Right ventricle myocardium superior (tissue), 1 donor: ENCODE data around the gene TIGD6. TPM values are rescaled to one million over a fixed set of nuclear protein-coding genes. Genes with fewer than 3 reads are reported as not detected.
"Not testable (repeated sequence)": the region's sequence is repeated elsewhere in the genome, so short reads cannot be mapped to it uniquely, and the experiment has no call there.

Source experiments
- ATAC-seq: fragments of 200-7000 bp; cut with Tn5 transposase; one replicate; pipeline ENCODE4 v1.9.1; 2020; ENCODE audit warnings: mild to moderate bottlenecking; ENCODE audit not compliant: poor library complexity
- DNase-seq: peaks from one replicate; pipeline ENCODE4 v3.0.0-alpha.2; 2020
- intact Hi-C: fragments of 100-400 bp; cut with DNase I; formaldehyde crosslinking; loops from one replicate; pipeline ENCODE4 v1.11.2; 2022
- long read RNA-seq: library from polyadenylated mRNA; unstranded; transcript quantifications from one replicate; pipeline ENCODE4 v2.0.0, GENCODE V29; 2021
- total RNA-seq: library from RNA; stranded (reverse); fragmentation: NEBNext Ultra II Directional; extraction: Animal tissue kit (Norgen Biotek cat#: 25700); gene quantifications from one replicate; pipeline ENCODE4 v1.2.1, GENCODE V29; 2021
- donor health status: DM: no; HTN: yes; CAD: no; lungs with severe emphysema.

Gene TIGD6
- total RNA-seq, result 1.9 TPM
- long read RNA-seq, full-length matches to known transcripts, result 5 of 6 reads
- long read RNA-seq, partial matches to known transcripts, result 0 of 6 reads
- long read RNA-seq, other reads (novel, unspliced or antisense), result 1 of 6 reads

DNA sequence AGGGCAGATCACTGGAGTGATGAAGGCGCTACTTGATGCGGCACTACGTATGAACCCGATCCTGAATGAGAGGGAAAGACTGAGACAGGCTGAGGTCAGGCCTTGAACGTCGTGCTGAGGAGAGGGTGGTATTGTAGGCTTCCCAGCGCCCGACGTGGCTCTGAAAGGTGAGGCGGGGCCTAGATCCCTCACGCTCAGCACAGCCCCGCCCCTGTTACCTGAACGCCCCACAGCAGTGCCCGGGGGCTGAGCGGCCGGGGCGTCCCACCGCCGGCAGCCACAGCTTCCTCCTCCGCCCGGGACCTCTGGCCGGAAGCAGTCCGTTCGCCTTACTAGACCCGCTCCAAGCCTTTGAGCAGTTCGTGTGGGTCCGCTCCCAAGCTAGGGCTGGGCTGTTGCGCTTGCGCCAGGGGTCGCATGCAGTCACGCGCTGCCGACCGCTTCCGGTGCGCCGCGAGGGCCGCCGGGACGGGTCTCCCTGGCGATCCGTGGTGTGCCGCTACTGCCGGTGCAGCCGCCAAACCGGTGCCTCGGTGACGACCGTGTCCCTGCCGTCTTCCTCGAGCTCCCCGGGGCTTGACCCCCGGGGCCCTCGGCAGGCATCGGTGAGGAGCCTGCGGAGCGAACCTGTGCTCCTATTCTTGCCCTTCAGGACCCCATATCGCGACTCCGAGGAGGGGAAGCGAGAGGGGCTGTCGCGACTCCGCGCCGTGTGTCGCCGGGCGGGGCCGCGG, at the start of gene TIGD6, which contains the start of gene HMGXB3:
Gene TIGD6, minus strand, starts transcription at position 399 of the 734 bp plus-strand sequence. CDS start 4,306 bp downstream, outside the sequence.
Gene HMGXB3, plus strand, starts transcription at position 484 of the 734 bp plus-strand sequence. CDS start 4,114 bp downstream, outside the sequence.
- ATAC-seq, result peak; percentile 98
- peak; percentile 95 for DNase-seq
- intact Hi-C loops, result no loop called here

DNA sequence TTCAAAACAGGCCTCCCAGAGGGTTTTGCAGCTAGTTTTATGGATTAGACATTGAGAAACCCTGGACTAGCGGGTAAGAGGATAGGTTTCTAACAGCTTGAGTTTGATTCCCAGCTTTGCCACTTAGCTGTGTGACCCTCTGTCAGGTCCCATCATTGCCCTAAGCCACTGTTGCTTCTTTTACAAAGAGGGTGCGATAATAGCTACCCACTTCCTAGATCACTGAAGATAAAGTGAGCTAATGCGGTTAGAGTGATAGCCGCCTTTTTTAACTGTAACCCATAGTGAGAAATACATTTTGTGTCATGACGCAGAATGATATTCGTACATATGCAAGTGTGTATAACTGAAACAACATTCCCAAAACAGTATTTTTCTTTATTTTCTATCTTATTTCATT, 45.6 kb upstream of the TIGD6 start:
- ATAC-seq (no peak), DNase-seq (no peak)
- intact Hi-C loops, result no loop called here

DNA sequence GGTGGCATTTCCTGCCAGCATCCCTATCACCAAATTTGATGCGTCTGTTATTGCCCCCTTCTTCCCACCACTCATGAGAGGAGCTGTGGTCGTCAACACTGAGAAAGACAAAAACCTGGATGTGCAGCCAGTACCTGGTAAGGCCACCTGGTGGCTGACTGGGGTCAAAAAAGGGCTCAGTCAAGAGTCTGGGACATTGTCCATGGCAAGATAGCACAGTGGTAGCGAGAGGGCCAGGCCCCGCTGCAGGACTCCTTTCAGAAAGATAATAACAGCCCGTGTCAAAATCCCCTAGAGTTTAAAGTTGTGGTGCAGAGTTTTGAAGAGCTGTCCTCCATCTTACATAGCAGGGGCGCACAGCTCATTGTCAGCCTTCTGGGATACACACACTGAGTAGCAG, 45.1 kb upstream of the TIGD6 start:
- DNase-seq, result no peak
- no peak for ATAC-seq
- intact Hi-C loops, result no loop called here

DNA sequence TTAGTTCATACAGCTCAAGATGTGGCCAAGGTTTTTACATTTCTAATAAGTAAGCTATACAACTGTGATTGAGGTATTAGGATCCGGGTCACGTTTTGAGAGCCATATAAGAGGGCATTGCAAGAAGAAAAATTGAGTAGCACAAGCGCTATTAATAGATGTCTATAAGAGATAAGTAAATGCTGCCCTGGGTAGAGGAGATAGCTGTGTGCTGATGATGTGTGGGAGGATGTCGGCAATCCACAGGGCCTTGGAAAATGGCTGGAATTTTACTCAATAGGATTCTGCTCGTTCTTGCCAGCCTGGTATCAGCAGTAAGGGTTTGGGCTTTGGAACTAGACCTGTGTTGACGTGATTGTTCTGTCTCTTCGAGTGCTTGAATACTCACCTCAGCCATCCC, 44.3 kb upstream of the TIGD6 start:
- DNase-seq (no peak), ATAC-seq (peak; percentile 15)
- intact Hi-C loops, result no loop called here

DNA sequence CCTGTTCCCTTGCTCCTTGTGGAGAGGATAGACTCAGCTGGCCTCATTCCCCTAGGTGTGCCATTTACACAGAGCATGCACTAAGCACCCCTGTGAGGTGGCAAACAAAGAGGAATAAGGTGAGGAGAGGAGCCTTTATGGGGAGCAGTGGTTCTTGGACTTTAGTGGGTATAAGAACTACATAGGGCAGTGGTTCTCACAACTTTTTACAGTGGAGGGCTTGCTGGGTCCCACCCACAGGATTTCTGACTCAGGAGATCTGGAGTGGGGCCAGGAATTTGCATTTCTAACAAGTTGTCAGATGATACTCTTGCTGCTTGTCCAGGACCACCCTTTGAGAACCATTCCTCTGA, 43.9 kb upstream of the TIGD6 start:
- intact Hi-C loops, result no loop called here
- ATAC-seq (no peak), DNase-seq (no peak)

DNA sequence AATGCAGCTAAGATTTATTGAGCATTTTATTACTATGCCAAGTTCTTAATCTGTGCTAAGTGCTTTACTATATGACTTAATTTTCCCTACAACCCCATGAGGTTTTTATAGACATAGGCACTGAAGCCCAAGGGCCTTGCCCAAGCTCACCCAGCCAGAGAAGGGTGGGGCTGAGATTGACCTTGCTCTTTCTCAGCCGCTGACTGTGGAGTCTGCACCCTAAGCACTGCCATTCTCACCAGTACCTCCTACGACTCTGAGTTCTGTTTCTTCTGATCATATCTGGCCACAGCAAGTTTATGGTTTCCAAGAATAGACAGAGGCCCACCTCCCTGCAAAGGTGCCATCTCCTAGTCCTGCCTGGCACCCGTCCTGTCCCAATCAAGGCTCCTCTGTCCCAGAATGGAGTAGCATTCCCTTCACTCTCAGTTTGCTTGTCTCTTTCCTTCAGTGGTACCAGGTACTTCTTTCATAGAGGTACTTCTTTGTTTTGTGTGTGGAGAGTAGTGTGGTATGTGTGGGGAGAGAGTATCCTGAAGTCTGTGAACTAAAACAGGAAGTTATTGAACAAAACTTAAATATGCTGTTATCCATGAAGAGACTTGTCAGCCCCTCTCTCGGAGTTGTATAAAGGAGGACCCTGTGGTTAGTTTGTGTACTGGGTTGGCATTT, 43.3 kb upstream of the TIGD6 start:
- DNase-seq (no peak), ATAC-seq (peak; percentile 54)
- intact Hi-C loops, result no loop called here

DNA sequence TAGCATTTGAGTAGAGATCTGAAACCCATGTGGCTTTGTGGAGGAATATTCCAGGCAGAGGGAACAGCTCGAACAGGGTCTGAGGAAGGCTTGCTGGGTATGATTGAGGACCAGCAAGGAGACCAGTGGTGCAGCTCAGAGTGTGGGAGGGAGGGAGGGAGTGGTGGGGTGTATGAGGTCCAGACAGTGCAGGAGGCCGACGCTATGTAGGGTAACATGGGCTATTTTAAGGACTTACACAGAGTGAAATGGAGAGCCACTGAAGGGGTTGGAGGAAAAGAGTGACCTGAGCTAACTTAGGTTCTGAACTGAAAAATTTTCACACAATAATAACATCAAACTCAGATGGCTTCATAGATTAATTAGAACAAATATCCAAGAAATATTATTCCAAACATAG, 42.0 kb upstream of the TIGD6 start:
- intact Hi-C loops, result no loop called here
- ATAC-seq (peak; percentile 72), DNase-seq (no peak)

DNA sequence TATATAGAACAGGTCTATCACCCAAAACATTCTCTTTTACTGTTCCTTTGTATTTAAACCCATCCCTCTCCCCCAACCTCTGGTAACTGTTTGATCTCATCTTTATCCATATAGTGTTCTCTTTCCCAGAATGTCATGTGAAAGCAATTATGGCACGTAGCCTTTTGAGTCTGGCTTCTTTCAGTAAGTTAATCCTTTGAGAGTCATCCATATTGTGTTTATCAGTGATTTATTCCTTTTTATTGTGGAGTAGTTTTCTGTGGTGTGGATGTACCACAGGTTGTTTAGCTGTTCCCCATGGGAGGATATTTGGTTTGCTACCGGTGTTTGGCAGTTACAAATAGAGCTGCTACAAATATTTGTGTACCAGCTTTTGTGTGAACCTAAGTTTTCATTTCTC, 38.1 kb upstream of the TIGD6 start:
- DNase-seq, result no peak
- no peak for ATAC-seq
- intact Hi-C loops, result no loop called here

DNA sequence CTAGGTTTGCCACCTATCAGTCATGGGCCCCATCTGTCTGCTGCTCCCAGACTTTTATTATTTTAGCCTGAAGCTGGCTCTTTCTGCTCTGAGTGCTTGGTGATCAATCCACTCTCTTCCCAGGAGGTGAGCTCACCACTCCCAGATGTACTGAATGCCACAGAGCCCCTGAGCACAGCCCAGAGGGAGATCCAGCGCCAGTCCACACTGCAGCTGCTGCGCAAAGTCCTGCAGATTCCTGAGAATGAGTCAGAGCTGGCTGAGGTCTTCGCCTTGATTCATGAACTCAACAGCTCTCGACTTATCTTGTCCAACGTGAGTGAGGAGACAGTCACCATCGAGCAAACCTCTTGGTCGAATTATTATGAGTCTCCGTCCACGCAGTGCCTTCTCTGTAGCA, 36.1 kb upstream of the TIGD6 start:
- intact Hi-C loops, result no loop called here
- ATAC-seq, result peak; percentile 85
- no peak for DNase-seq

DNA sequence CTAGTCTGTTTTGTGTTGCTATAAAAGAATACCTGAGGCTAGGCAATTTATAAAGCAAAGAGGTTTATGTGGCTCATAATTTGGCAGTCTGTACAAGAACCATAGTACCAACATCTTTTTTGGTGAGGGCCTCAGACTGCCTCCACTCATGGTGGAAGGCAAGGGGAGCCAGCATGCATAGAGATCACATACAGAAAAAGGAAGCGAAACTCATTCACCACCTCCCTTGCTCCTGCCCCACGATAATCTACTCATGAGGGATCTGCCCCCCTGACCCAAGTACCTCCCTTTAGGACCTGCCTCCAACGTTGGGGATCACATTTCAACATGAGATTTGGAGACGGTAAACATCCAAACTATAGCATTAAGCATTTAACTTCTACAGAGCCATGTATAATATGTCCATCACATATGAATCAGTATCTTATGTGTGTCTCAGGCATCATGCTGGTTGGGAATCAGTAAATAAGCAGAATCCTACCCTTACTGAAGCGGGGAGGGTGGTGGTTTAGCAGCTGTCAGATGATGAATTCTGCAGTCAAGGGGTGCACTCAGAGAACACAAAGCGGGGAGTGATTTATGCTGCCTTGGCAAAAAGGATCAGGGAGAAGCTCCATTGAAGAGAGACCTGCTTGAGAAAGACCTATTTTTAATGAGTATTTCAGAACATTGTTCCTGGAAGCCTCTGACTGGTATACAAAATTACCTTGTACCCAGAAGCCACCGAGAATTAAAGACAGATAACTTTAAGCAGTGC, 34.9 kb upstream of the TIGD6 start:
- intact Hi-C loops, result no loop called here
- DNase-seq (no peak), ATAC-seq (no peak)

DNA sequence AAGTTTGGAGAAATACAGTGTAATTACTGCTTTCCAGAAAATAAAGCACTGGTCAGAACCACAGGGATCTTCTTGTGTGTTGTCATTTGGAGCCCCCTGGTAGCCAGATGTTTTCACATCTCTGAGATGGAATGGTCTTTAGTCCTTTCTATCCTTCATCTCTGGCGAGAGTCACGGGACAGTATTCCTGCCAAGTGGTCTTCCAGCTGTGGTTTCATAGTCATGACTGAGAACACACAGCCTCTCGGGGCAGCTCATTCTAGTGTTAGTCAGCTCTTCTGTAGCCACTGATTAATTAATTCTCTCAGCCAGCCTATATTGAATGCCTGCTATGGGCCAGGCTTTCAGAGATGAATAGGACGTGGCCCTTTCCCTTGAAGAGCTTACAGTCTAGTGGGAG, 34.2 kb upstream of the TIGD6 start:
- intact Hi-C loops, result no loop called here
- DNase-seq (no peak), ATAC-seq (peak; percentile 34)

DNA sequence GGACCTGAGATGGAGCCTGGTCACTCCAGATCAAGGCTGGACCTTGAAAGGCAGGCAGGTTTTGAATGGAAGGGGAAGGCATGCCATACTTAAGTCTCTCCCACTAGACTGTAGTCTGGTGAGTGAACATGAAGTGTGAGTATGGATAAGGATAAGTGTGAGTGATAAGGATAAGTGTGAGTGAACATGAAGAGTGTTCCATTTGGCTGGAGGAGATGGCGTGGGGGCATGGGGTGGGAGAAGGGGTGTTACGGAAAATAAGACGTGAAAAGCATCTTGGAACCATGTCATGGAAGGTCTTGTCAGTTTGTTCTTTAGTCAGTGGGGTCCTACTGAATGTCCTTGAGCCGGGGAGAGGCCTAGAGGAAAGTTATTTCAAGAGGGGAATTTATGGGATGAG, 32.9 kb upstream of the TIGD6 start:
- intact Hi-C loops, result no loop called here
- ATAC-seq, result no peak
- no peak for DNase-seq

DNA sequence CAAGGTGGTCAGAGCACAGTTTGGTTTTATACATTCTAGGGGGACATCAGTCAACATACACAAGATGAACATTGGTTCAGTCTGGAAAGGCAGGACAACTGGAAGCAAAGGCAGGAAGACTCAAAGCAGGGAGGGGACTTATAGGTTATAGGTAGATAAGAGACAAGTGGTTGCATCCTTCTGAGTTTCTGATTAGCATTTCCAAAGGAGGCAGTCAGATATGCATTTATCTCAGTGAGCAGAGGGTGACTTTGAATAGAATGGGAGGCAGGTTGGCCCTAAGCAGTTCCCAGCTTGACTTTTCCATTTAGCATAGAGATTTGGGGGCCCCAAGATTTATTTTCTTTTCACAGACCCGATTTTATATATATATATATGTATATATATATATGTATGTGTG, 27.6 kb upstream of the TIGD6 start:
- intact Hi-C loops, ATAC-seq, DNase-seq: not testable (repeated sequence)

DNA sequence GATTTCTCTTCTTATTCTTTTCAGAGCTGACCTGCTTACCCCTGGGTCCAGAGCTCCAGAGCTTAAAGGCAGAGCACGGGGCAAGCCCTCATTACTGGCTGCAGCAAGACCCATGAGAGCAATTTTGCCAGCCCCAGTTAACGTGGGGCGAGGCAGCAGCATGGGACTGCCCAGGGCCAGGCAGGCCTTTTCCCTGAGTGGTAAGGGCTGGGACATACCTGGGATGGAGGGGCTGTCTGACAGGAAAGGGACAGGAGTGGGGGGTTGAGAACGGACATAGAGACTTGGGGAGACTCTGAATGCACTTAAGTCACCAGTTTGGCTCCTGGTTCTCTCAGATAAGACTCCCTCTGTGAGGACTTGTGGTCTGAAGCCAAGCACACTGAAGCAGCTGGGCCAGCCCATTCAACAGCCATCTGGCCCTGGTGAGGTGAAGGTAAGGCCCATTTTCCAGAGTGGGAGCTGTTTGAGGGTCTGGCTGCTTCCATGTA, 26.3 kb upstream of the TIGD6 start:
- DNase-seq, result no peak
- ATAC-seq, result no peak
- intact Hi-C loops, result no loop called here

DNA sequence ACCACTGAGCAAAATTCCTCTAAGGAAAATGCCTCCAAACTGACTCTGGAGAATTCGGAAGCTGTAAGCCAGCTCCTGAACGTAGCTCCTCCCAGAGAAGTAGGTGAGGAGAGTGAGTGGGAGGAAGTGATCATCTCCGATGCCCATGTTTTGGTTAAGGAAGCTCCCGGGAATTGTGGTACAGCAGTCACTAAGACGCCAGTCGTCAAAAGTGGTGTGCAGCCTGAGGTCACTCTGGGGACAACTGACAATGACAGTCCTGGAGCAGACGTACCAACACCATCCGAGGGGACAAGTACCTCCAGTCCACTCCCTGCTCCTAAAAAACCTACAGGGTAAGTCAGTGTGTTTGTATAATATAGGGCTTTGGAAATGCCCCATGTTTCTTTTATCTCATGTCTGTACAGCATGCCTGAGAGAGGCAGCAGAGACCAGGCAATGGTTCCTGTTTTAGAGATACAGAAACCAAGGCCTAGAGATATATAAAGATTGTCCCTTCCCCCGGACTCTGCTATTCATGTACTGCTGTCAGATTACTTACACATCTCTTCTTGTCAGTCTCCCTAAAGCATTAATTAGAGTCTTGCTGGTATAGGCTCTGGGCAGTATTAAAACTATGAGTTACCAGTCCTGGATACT, 24.0 kb upstream of the TIGD6 start:
- intact Hi-C loops, result no loop called here
- DNase-seq (no peak), ATAC-seq (peak; percentile 66)

DNA sequence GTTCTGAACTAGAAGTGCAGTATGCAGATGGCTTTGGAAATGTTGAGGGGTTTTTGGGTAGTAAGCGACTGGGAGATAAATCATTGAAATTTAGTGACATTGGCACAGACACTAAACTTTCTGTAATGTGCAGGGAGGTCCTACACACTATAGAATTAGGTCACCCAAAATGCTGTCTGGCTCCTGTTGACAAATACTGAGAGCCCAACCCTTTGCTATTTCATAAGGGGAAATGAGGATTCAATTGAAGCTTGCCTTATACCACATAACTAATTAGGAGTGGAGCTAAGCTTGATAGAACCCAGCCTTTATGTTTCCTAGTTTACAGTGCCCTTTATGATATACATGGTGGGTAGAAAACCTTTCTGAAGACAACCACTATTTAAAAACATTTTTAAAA, 22.7 kb upstream of the TIGD6 start:
- DNase-seq (no peak), ATAC-seq (no peak)
- intact Hi-C loops, result no loop called here

DNA sequence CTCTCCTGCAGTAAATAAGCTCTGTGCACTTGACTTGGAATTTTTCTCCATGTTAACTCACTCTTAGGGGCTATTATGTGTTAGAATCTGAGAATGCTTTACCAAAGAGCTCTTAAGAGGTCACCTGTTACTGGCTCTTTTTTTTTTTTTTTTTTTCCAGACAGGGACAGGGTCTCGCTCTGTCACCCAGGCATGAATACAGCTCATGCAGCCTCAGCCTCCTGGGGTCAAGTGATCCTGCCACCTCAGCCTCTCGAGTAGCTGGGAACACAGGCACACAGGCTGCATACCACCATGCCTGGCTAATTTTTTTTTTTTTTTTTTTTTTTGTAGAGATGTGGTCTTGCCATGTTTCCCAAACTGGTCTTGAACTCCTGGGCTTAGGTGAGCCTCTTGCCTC, 22.2 kb upstream of the TIGD6 start:
- ATAC-seq (peak; percentile 57), DNase-seq (no peak)
- intact Hi-C loops, result no loop called here

DNA sequence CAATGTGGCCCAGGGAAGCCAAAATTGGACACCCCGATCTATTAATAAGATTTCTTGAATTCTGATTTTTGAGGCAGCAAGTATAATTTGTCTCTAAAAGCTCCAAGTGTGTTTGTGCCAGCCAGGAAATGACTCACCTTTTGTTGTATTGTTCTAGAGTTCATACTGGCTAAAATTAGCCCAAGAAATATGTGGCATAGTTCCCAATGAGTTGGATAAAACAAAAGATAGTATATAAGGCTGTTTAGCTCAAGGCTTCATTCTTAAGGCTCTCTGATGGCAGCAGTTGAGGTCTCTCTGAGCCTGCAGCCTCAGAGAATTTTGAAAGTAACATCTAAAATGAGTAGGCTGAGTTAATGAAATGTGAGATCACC, 21.7 kb upstream of the TIGD6 start:
- intact Hi-C loops, result no loop called here
- ATAC-seq, result peak; percentile 65
- no peak for DNase-seq
